CD4-positive, alpha-beta memory T cell (primary cell): ENCODE measurements around the gene PIP4K2A. TPM values are rescaled to one million over a fixed set of nuclear protein-coding genes. Genes with fewer than 3 reads are reported as not detected.

ENCODE experiments used
- CTCF ChIA-PET: fragments of 350-600 bp; sonication (Branson Sonifier 250); formaldehyde crosslinking; loops from one replicate; lab custom pipeline; 2021; ENCODE audit warnings: inconsistent platforms; ENCODE audit not compliant: partially characterized antibody; lab: Charles Lee
- POLR2A ChIA-PET: fragments of 350-600 bp; sonication (Branson Sonifier 250); formaldehyde crosslinking; loops from one replicate; lab custom pipeline; 2021; ENCODE audit not compliant: partially characterized antibody; lab: Charles Lee
- DNase-seq, 5 donors: peaks; one replicate each; pipeline versions ENCODE4 v3.0.0 to v3.0.0-alpha.2; 2020 to 2022; ENCODE audit warnings: mixed read lengths in 1 of 5
- H3K27ac ChIP-seq: one replicate; pipeline ENCODE4 v1.7.0; 2013; ENCODE audit warnings: low read depth, low read length
- H3K27me3 ChIP-seq: 2 replicates; pipeline ENCODE4 v1.7.0; 2013; ENCODE audit warnings: mild to moderate bottlenecking, low read length, moderate library complexity; ENCODE audit not compliant: insufficient read depth
- H3K36me3 ChIP-seq: 2 replicates; pipeline ENCODE4 v1.7.0; 2013; ENCODE audit warnings: mild to moderate bottlenecking, low read length, moderate library complexity; ENCODE audit not compliant: insufficient read depth
- H3K4me1 ChIP-seq: 2 replicates; pipeline ENCODE4 v1.7.0; 2013; ENCODE audit warnings: mild to moderate bottlenecking, low read length, moderate library complexity; ENCODE audit not compliant: insufficient read depth
- H3K4me3 ChIP-seq, 2 donors: one replicate each; pipeline ENCODE4 v1.7.0; 2013; ENCODE audit warnings: low read length in 2 of 2, mild to moderate bottlenecking in 1 of 2
- H3K9me3 ChIP-seq, 2 donors: one replicate each; pipeline ENCODE4 v1.7.0; 2013; ENCODE audit warnings: low read length in 2 of 2, control low read depth in 1 of 2; ENCODE audit not compliant: control insufficient read depth in 1 of 2
- H3K27ac Mint-ChIP-seq, 7 donors: one replicate each; pipeline ENCODE4 v1.8.0; 2020 to 2021; ENCODE audit warnings: mixed read lengths in 7 of 7, mild to moderate bottlenecking in 6 of 7, inconsistent platforms in 3 of 7, moderate library complexity in 3 of 7
- H3K27me3 Mint-ChIP-seq, 2 donors: one replicate each; pipeline ENCODE4 v1.8.0; 2020 to 2021; ENCODE audit warnings: mixed read lengths in 2 of 2
- H3K36me3 Mint-ChIP-seq, 2 donors: one replicate each; pipeline ENCODE4 v1.8.0; 2020 to 2021; ENCODE audit warnings: mixed read lengths in 2 of 2, inconsistent platforms in 1 of 2, mild to moderate bottlenecking in 1 of 2
- H3K4me1 Mint-ChIP-seq, 4 donors: one replicate each; pipeline ENCODE4 v1.8.0; 2020 to 2021; ENCODE audit warnings: mixed read lengths in 4 of 4, mild to moderate bottlenecking in 1 of 4
- H3K4me3 Mint-ChIP-seq, 8 donors: one replicate each; pipeline ENCODE4 v1.8.0; 2020 to 2021; ENCODE audit warnings: mixed read lengths in 8 of 8, mild to moderate bottlenecking in 7 of 8, moderate library complexity in 6 of 8, inconsistent platforms in 3 of 8
- H3K9me3 Mint-ChIP-seq, 8 donors: one replicate each; pipeline ENCODE4 v1.8.0; 2020 to 2021; ENCODE audit warnings: mixed read lengths in 8 of 8, mild to moderate bottlenecking in 5 of 8, inconsistent platforms in 3 of 8, moderate library complexity in 1 of 8
- intact Hi-C: fragments of 100-400 bp; cut with micrococcal nuclease; formaldehyde crosslinking; loops from one replicate; pipeline ENCODE4 v1.15.1; 2023
- polyA plus RNA-seq, 2 donors: library from polyadenylated mRNA; unstranded; fragments of 300-500 nt; fragmentation: Illumina TruSeq; gene quantifications; one replicate each; pipeline ENCODE4 v1.2.3, GENCODE V29; 2021
- total RNA-seq, 2 experiments: library from RNA; stranded (reverse); gene quantifications; one replicate each; pipeline ENCODE4 v1.2.3, GENCODE V29; 2021

The PIP4K2A gene
- total and polyA plus RNA-seq, 4 experiments from 2014 or later, result 33.4 to 179 (median 129) TPM

GRCh38 chr10:22713853-22714478 is 412 bp downstream of the PIP4K2A start:
- ChIA-PET CTCF (interaction anchor here (0.6 to 1.7 kb wide), 5 partner anchors 40 to 140 kb away, joined by 3 to 8 read pairs (median 5); no protein-coding TSS in a partner anchor), POLR2A (interaction anchor here (0.9 to 9.0 kb wide), 26 partner anchors 9 to 398 kb away, joined by 3 to 189 read pairs (median 6); partner anchors contain the start of gene COMMD3)
- peak overlapping the region; percentile 88 for H3K27ac ChIP-seq
- peak in 1 of 5 donors; percentile 59 for DNase-seq
- Mint-ChIP-seq H3K4me3 (peak overlapping the region; percentile 80 to 98 (median 88)), H3K27ac (peak overlapping the region in 6 of 7 donors; percentile 59 to 86 (median 74)), H3K36me3 (peaks cover 0 to 16% of the 10 kb centered on the region in 2 donors), H3K27me3 (no peaks in the 10 kb centered on the region), H3K9me3 (no peaks in the 10 kb centered on the region), H3K4me1 (peaks cover 35 to 47% (median 37%) of the 10 kb centered on the region in 4 donors)
- intact Hi-C loops, result loop anchor here (1.0 to 10.0 kb wide), 6 partner anchors 32 to 389 kb away; no protein-coding TSS in a partner anchor
- H3K4me3 ChIP-seq, result peak overlapping the region; percentile 77 to 79
- H3K9me3 ChIP-seq, result no peaks in the 10 kb centered on the region
- peaks cover 41% of the 10 kb centered on the region for H3K4me1 ChIP-seq
- no peaks in the 10 kb centered on the region for H3K27me3 ChIP-seq
- no peaks in the 10 kb centered on the region for H3K36me3 ChIP-seq

DNA sequence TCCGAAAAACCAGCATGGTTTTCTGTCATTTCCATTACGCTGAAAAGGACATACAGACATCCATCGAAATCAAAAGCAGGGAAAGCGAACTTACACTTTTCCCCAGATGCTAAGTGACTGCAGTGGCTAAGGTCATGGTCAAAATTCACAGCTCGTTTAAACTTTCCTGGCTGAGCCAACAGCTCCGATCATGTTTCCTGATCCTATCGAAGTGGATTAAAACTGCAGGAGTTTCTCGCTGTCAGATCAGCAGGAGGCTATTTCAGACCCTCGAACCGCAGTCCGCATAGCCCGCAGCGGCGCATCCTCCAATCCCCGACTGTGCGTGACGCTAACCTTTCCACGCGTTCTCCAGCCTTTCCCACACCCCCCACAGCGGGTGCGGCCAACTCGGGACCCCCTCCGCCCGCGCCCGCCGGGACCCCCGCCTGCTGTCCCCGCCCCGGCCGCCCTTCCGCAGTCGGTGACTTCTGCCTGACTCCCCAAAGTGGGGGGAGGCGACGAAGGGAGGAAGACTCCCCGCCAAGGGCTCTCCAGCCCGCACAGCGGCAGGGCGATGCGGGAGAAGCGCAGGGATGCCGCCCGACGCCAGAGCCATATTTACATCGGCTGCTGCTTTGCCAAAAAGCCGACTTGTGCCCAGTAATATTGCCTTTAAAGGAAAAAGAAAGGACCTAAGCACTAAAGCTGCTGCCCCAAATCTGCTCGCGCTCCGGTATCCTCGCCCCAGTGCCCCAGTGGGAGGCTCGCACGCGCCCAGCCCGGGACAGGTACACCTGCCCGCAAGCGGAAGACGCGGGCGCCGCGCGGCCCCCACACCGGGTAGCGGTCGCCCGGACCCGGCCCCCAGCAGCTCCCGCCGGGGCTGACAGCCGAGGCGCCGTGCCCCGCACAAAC is 1.2 kb downstream of the PIP4K2A start:
- Mint-ChIP-seq H3K4me3 (peak overlapping the region; percentile 86 to 98 (median 96)), H3K27me3 (no peaks in the 10 kb centered on the region), H3K4me1 (peaks cover 42 to 55% (median 44%) of the 10 kb centered on the region in 4 donors), H3K27ac (peak overlapping the region; percentile 81 to 96 (median 92)), H3K36me3 (peaks cover 3 to 18% of the 10 kb centered on the region in 2 donors), H3K9me3 (no peaks in the 10 kb centered on the region)
- Histone ChIP-seq H3K36me3 (no peaks in the 10 kb centered on the region), H3K4me3 (peak overlapping the region; percentile 77 to 79), H3K27me3 (no peaks in the 10 kb centered on the region), H3K9me3 (no peaks in the 10 kb centered on the region), H3K27ac (peak overlapping the region; percentile 88), H3K4me1 (peaks cover 49% of the 10 kb centered on the region)
- POLR2A ChIA-PET, result interaction anchor here (0.8 to 9.0 kb wide), 32 partner anchors 9 to 484 kb away, joined by 3 to 189 read pairs (median 5); partner anchors contain the start of gene COMMD3
- DNase-seq, result peak; percentile 41 to 62 (median 49)
- intact Hi-C loops, result loop anchor here (1.0 to 10.0 kb wide), 5 partner anchors 11 to 388 kb away; no protein-coding TSS in a partner anchor
- CTCF ChIA-PET, result interaction anchor here (0.6 to 2.4 kb wide), 22 partner anchors 13 to 139 kb away, joined by 3 to 8 read pairs (median 4); no protein-coding TSS in a partner anchor

- H3K36me3 Mint-ChIP-seq, result peaks cover 11 to 18% of the 10 kb centered on the region in 2 donors
- DNase-seq, result peak in 1 of 5 donors; percentile 15
- peak overlapping the region; percentile 81 to 96 (median 92) for H3K27ac Mint-ChIP-seq
- H3K4me1 Mint-ChIP-seq, result peaks cover 50 to 63% (median 52%) of the 10 kb centered on the region in 4 donors
- ChIA-PET CTCF (interaction anchor here (0.7 to 2.4 kb wide), 21 partner anchors 12 to 139 kb away, joined by 3 to 8 read pairs (median 4); no protein-coding TSS in a partner anchor), POLR2A (interaction anchor here (0.8 to 9.0 kb wide), 16 partner anchors 12 to 483 kb away, joined by 3 to 189 read pairs (median 14); no protein-coding TSS in a partner anchor)
- H3K9me3 Mint-ChIP-seq, result no peaks in the 10 kb centered on the region
- H3K4me3 Mint-ChIP-seq, result peak overlapping the region; percentile 86 to 98 (median 96)
- Histone ChIP-seq H3K27me3 (no peaks in the 10 kb centered on the region), H3K36me3 (no peaks in the 10 kb centered on the region), H3K9me3 (no peaks in the 10 kb centered on the region), H3K4me1 (peaks cover 57% of the 10 kb centered on the region), H3K27ac (peak overlapping the region; percentile 88), H3K4me3 (peak overlapping the region; percentile 77 to 79)
- intact Hi-C loops, result loop anchor here (1.0 to 10.0 kb wide), 4 partner anchors 10 to 388 kb away; no protein-coding TSS in a partner anchor
- no peaks in the 10 kb centered on the region for H3K27me3 Mint-ChIP-seq
Measured at GRCh38 chr10:22712211-22712955, 2.0 kb downstream of the PIP4K2A start.

GRCh38 chr10:22711373-22711772 is 3.0 kb downstream of the PIP4K2A start:
- Histone ChIP-seq H3K36me3 (no peaks in the 10 kb centered on the region), H3K4me3 (peak overlapping the region in 1 of 2 donors; percentile 77), H3K4me1 (peaks cover 67% of the 10 kb centered on the region), H3K27ac (peak overlapping the region; percentile 88), H3K27me3 (no peaks in the 10 kb centered on the region), H3K9me3 (no peaks in the 10 kb centered on the region)
- Mint-ChIP-seq H3K27ac (peak overlapping the region in 6 of 7 donors; percentile 43 to 88 (median 84)), H3K9me3 (peaks cover 0 to 1% (median 0%) of the 10 kb centered on the region in 8 donors), H3K36me3 (peaks cover 16 to 21% of the 10 kb centered on the region in 2 donors), H3K4me3 (peak overlapping the region; percentile 67 to 97 (median 86)), H3K27me3 (no peaks in the 10 kb centered on the region), H3K4me1 (peaks cover 57 to 73% (median 60%) of the 10 kb centered on the region in 4 donors)
- POLR2A ChIA-PET, result interaction anchor here (1.8 to 9.0 kb wide), 5 partner anchors 11 to 57 kb away, joined by 10 to 189 read pairs (median 62); no protein-coding TSS in a partner anchor
- DNase-seq, result no peak
- intact Hi-C loops, result loop anchor here (5.0 to 10.0 kb wide), 2 partner anchors 44 to 273 kb away; no protein-coding TSS in a partner anchor
- CTCF ChIA-PET, result interaction anchor here (2.4 kb wide), 1 partner anchor 13 kb away, joined by 7 read pairs; no protein-coding TSS in a partner anchor

DNA sequence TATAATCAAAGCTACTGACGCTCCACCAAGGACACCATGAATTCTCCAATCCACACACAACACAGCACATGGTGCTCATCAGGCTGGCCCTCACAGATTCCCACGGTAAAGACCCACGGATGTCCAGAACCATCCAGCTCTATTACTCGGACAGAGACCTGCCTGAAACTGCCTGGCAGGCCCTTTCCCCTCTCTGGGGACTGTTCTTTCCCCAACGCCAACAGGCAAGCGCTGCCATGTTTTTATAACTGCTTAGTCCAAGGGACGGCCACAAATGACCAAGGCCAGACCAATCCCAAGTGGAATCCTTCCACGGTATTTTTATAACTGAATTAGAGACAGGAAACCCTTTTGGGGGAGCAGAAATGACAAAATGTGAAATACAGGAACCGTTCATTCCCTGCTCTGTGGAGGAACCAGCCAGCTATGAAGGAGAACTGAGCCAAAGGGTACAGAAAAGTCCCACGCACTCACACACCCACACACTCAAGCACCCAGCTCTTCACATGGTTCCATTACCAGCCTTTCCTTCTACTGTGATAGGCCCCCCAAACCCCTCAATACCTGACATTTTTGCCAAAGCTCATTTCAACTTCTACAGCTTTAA is 4.1 kb downstream of the PIP4K2A start:
- peak overlapping the region in 1 of 2 donors; percentile 4 for H3K4me3 ChIP-seq

More for the DNA sequence above, 4.1 kb downstream of the PIP4K2A start:
- Histone ChIP-seq H3K36me3 (no peaks in the 10 kb centered on the region), H3K9me3 (no peaks in the 10 kb centered on the region), H3K27me3 (no peaks in the 10 kb centered on the region), H3K27ac (no peak overlapping the region), H3K4me1 (peaks cover 77% of the 10 kb centered on the region)
- Mint-ChIP-seq H3K36me3 (peaks cover 19 to 28% of the 10 kb centered on the region in 2 donors), H3K9me3 (peaks cover 0 to 2% (median 0%) of the 10 kb centered on the region in 8 donors), H3K4me3 (peak overlapping the region; percentile 27 to 97 (median 84)), H3K27me3 (no peaks in the 10 kb centered on the region), H3K4me1 (peaks cover 63 to 81% (median 69%) of the 10 kb centered on the region in 4 donors), H3K27ac (peak overlapping the region; percentile 81 to 93 (median 87))
- ChIA-PET CTCF (interaction anchor here (1.0 to 1.6 kb wide), 5 partner anchors 13 to 100 kb away, joined by 3 to 5 read pairs (median 5); no protein-coding TSS in a partner anchor), POLR2A (interaction anchor here (0.6 to 9.0 kb wide), 11 partner anchors 9 to 98 kb away, joined by 3 to 189 read pairs (median 4); no protein-coding TSS in a partner anchor)
- peak in 1 of 5 donors; percentile 32 for DNase-seq
- intact Hi-C loops, result loop anchor here (5.0 to 10.0 kb wide), 2 partner anchors 43 to 275 kb away; no protein-coding TSS in a partner anchor
